HEK293 (cell line): ENCODE data around the gene DDX49.

Source experiments
- CTCF ChIP-seq: fragments of 450-650 bp; formaldehyde crosslinking; IDR thresholded peaks from 2 replicates; pipeline ENCODE4 v1.5.1; 2016; ENCODE audit warnings: missing biosample characterization, missing genetic modification characterization
- FEZF1 ChIP-seq: fragments of 450-650 bp; formaldehyde crosslinking; IDR thresholded peaks from 2 replicates; pipeline ENCODE4 v1.5.1; 2016; ENCODE audit warnings: missing biosample characterization, missing genetic modification characterization
- ZNF214 ChIP-seq: fragments of 450-650 bp; formaldehyde crosslinking; IDR thresholded peaks from 2 replicates; pipeline ENCODE4 v1.5.1; 2017; ENCODE audit warnings: missing biosample characterization, mild to moderate bottlenecking, missing genetic modification characterization, borderline replicate concordance
- ZNF274 ChIP-seq, 2 experiments: fragments of 200-500 bp in 1 of 2; fragments of 450-650 bp in 1 of 2; sonication (Bioruptor generic) in 1 of 2; formaldehyde crosslinking in 1 of 2; IDR thresholded peaks; 2 replicates each; pipeline versions ENCODE4 v1.5.1 to v1.6.1; 2014 to 2016; ENCODE audit warnings: borderline replicate concordance in 1 of 2, inconsistent platforms in 1 of 2, low read length in 1 of 2, missing biosample characterization in 1 of 2, missing genetic modification characterization in 1 of 2
- ZNF692 ChIP-seq: fragments of 450-650 bp; formaldehyde crosslinking; IDR thresholded peaks from 2 replicates; pipeline ENCODE4 v1.5.1; 2016; ENCODE audit warnings: missing biosample characterization, missing genetic modification characterization
- ZNF704 ChIP-seq: fragments of 450-650 bp; formaldehyde crosslinking; IDR thresholded peaks from 2 replicates; pipeline ENCODE4 v1.5.1; 2016; ENCODE audit warnings: missing biosample characterization, missing genetic modification characterization
- TF ChIP-seq, protein P1 (sequence below): fragments of 450-650 bp; formaldehyde crosslinking; IDR thresholded peaks from 2 replicates; pipeline ENCODE4 v1.5.1; 2017; ENCODE audit warnings: missing biosample characterization, missing genetic modification characterization

DNA sequence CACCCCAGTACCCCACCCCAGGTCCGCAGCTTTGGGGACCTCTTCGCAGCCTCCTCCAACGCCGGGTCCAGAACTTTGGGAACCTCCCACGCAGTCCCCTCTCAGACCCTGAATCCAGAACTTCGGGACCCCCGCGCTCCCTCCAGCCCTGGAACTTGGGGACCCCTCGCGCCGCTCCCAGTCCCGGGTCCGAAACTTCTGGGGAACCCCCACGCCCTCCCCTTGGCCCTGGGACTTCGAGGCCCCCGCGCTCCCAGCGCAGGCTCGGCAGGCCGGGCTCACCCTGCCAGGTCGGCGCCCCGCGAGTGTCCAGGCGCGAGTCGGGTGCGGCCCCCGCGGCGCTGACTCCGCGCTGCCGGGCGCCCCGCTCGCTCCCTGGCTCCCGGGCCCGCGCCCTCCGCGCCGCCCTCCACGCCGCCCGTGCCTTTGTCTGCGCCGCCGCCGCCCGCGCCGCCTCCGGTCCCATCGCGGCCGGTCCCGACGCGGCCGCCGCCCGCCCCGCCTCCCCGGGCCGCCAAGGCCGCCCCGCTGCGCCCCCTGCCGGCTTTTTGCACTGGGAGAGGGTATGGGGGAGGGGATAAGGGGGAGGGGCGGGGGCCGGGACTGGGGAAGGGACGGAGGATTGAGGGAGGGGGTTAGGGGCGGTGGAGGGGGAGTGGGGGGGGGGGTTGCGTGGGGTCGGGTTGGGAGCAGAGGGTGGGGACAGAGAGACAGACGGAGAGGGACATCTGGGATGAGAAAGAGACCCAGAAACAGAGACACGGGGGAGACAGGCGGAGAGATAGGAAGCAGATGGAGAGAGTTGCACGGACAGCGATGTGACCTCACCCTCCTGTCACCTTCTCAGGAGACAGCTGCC lies 21.5 kb downstream of the DDX49 start, which contains the start of gene HOMER3:
- no peak for TF ChIP-seq ZNF274 (IDR thresholded peaks at IDR 0.05; ENCODE audit: low read length)
- no peak for TF ChIP-seq ZNF274 (tag by site-specific recombination; IDR thresholded peaks at IDR 0.05; ENCODE audit: borderline replicate concordance)
- TF ChIP-seq CTCF (tag by site-specific recombination): no peak
- TF ChIP-seq ZNF214 (tag by site-specific recombination): no peak
- TF ChIP-seq FEZF1 (tag by site-specific recombination): no peak
- no peak for TF ChIP-seq ZNF704 (tag by site-specific recombination)
- TF ChIP-seq ZNF692 (tag by site-specific recombination): no peak
- TF ChIP-seq, protein P1, sequence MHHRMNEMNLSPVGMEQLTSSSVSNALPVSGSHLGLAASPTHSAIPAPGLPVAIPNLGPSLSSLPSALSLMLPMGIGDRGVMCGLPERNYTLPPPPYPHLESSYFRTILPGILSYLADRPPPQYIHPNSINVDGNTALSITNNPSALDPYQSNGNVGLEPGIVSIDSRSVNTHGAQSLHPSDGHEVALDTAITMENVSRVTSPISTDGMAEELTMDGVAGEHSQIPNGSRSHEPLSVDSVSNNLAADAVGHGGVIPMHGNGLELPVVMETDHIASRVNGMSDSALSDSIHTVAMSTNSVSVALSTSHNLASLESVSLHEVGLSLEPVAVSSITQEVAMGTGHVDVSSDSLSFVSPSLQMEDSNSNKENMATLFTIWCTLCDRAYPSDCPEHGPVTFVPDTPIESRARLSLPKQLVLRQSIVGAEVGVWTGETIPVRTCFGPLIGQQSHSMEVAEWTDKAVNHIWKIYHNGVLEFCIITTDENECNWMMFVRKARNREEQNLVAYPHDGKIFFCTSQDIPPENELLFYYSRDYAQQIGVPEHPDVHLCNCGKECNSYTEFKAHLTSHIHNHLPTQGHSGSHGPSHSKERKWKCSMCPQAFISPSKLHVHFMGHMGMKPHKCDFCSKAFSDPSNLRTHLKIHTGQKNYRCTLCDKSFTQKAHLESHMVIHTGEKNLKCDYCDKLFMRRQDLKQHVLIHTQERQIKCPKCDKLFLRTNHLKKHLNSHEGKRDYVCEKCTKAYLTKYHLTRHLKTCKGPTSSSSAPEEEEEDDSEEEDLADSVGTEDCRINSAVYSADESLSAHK (tag by site-specific recombination): no peak
